ENCODE measurements around the gene GRIN2A. TPM values are rescaled to one million over a fixed set of nuclear protein-coding genes. Genes with fewer than 3 reads are reported as not detected.

Gene GRIN2A
- total and polyA plus RNA-seq, 3 donors from 2014 or later: 7.0 to 20.3 (median 10.4) TPM

DNA sequence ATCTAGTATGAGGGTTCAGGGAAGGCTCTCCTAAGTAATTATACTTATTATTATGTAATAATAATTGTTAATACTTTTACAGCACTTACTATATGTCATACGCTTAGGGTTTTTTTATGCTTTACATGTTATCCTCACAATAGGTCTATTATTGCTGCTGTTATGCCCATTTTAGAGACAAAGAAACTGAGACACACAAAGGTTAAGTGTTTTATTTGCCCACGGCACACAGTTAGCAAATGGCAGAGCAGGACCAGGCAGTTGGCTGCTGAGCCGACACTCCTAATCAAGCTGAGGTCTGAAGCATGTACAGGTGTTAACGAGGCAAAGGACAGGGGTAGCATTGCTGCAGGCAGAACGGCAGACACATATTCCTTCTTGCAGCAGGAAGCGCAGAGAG is 443.5 kb downstream of the GRIN2A start:
- H3K4me3 ChIP-seq: no peak overlapping the region
- H3K9me3 ChIP-seq: no peaks in the 10 kb centered on the region
- TF ChIP-seq, protein P1, sequence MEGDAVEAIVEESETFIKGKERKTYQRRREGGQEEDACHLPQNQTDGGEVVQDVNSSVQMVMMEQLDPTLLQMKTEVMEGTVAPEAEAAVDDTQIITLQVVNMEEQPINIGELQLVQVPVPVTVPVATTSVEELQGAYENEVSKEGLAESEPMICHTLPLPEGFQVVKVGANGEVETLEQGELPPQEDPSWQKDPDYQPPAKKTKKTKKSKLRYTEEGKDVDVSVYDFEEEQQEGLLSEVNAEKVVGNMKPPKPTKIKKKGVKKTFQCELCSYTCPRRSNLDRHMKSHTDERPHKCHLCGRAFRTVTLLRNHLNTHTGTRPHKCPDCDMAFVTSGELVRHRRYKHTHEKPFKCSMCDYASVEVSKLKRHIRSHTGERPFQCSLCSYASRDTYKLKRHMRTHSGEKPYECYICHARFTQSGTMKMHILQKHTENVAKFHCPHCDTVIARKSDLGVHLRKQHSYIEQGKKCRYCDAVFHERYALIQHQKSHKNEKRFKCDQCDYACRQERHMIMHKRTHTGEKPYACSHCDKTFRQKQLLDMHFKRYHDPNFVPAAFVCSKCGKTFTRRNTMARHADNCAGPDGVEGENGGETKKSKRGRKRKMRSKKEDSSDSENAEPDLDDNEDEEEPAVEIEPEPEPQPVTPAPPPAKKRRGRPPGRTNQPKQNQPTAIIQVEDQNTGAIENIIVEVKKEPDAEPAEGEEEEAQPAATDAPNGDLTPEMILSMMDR (IDR thresholded peaks at IDR 0.05): no peak
- no peak for TF ChIP-seq POLR2A (IDR thresholded peaks at IDR 0.05)
- H3K27ac ChIP-seq: no peak overlapping the region
- H3K4me1 ChIP-seq: no peaks in the 10 kb centered on the region
- no peaks in the 10 kb centered on the region for H3K36me3 ChIP-seq (ENCODE audit: low read depth, missing control alignments)
- WGBS, 2 donors: 89 to 90% methylated on average over 6 of the region's 6 CpGs
- intact Hi-C loops (cut with DNase I; ENCODE audit: low total_unique reads): no loop called here
- no peak for DNase-seq
- H3K27me3 ChIP-seq: no peaks in the 10 kb centered on the region

DNA sequence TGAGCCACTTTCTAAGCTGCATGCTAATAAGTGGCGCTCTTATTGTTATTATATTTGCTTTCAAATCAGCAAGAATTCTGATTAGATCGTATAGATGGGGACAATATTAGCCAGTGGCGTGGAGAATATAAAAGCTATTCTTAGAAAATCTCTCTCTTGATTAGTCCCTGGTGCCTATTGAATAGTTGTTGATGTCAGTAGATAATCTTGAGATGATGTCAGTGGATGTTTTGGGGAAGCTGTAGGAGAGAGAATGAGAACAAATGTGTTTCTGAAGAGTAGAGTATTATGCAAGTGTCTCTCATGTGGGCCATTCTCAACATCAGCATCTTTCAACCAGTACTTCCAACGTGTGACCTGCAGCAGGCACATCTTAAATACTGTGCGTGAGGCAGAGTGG is 445.7 kb downstream of the GRIN2A start:
- intact Hi-C loops (cut with DNase I; ENCODE audit: low total_unique reads): no loop called here
- H3K4me1 ChIP-seq: no peaks in the 10 kb centered on the region
- no peak for DNase-seq
- H3K27me3 ChIP-seq: no peaks in the 10 kb centered on the region
- WGBS, 2 donors: 81 to 89% methylated on average over 5 of the region's 5 CpGs
- H3K27ac ChIP-seq: no peak overlapping the region
- H3K9me3 ChIP-seq: no peaks in the 10 kb centered on the region
- H3K4me3 ChIP-seq: no peak overlapping the region
- TF ChIP-seq, protein P1 (IDR thresholded peaks at IDR 0.05): no peak
- no peaks in the 10 kb centered on the region for H3K36me3 ChIP-seq (ENCODE audit: low read depth, missing control alignments)

DNA sequence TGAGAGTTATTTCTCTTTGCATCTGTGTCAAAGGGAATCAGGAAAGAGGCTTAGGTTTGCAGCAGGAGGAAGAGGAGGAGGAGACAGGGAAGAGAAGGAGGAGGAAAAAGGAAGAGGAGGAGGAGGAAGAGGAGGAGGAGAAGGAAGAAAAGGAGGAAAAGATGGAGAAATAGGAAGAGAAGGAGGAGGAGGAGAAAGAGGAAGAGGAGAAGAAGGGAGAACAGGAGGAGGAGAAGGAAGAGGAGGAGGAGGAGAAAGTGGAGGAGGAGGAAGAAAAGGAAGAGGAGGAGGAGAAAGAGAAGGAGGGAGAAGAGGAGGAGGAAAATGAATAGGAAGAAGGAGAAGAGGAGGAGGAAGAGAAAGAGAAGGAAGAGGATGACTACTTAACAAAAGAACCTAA is 459.1 kb downstream of the GRIN2A start:
- no peaks in the 10 kb centered on the region for H3K4me1 ChIP-seq

DNA sequence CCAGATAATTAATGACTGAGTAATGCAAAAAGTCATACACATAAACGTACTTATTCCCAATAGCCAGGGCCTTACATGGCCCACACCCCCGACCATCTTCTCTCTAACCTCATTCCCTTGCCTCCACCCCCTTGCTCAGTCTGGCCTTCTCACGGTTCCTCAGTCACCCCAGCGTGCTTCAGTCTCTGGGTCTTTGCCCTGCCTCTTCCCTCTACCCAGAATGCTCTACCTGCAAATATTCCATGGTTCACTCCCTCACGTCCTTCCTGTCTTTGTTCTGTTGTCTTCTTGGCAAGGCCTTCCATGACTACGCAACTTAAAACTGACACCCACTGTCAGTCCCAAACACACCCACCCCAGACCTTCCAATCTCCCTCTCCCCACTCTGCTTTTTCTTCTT is 468.3 kb downstream of the GRIN2A start:
- H3K27me3 ChIP-seq: no peaks in the 10 kb centered on the region
- no peak overlapping the region for H3K4me3 ChIP-seq
- DNase-seq: no peak
- H3K4me1 ChIP-seq: no peaks in the 10 kb centered on the region
- TF ChIP-seq, protein P1 (IDR thresholded peaks at IDR 0.05): no peak
- no peak for TF ChIP-seq POLR2A (IDR thresholded peaks at IDR 0.05)
- no peaks in the 10 kb centered on the region for H3K9me3 ChIP-seq
- H3K27ac ChIP-seq: no peak overlapping the region
- intact Hi-C loops (cut with DNase I; ENCODE audit: low total_unique reads): no loop called here
- WGBS, 2 donors: 67 to 75% methylated on average over 6 of the region's 6 CpGs
- no peaks in the 10 kb centered on the region for H3K36me3 ChIP-seq (ENCODE audit: low read depth, missing control alignments)

More for the DNA sequence above, 459.1 kb downstream of the GRIN2A start:
- H3K27me3 ChIP-seq: no peaks in the 10 kb centered on the region
- intact Hi-C loops (cut with DNase I; ENCODE audit: low total_unique reads): no loop called here
- no peak for DNase-seq
- H3K9me3 ChIP-seq: no peaks in the 10 kb centered on the region
- H3K36me3 ChIP-seq (ENCODE audit: low read depth, missing control alignments): no peaks in the 10 kb centered on the region
- H3K4me3 ChIP-seq: no peak overlapping the region
- TF ChIP-seq POLR2A (IDR thresholded peaks at IDR 0.05): no peak
- TF ChIP-seq, protein P1 (IDR thresholded peaks at IDR 0.05): no peak
- H3K27ac ChIP-seq: no peak overlapping the region

DNA sequence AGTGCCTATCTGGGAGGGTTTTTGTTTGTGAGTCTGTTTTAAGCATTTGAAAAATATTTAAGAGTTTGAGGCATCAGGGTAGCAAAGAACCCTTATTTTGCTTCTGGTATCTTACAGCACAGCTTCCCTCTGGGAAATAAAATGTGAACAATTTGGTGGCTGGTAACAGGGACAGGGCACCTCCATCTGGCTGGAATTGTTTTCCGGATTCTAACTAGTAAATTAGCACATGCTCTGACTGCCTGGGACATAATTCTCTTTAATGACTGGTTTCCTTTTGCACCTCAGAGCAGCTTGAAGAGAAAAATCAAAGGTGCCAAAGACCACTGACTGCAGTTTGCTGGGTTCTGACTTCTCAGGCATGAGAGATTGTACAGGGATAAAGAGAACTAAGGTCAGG is 469.1 kb downstream of the GRIN2A start:
- H3K27me3 ChIP-seq: no peaks in the 10 kb centered on the region
- intact Hi-C loops (cut with DNase I; ENCODE audit: low total_unique reads): no loop called here
- no peaks in the 10 kb centered on the region for H3K36me3 ChIP-seq (ENCODE audit: low read depth, missing control alignments)
- H3K4me1 ChIP-seq: no peaks in the 10 kb centered on the region
- H3K4me3 ChIP-seq: no peak overlapping the region
- H3K9me3 ChIP-seq: no peaks in the 10 kb centered on the region
- TF ChIP-seq, protein P1 (IDR thresholded peaks at IDR 0.05): no peak
- TF ChIP-seq POLR2A (IDR thresholded peaks at IDR 0.05): no peak
- WGBS, 2 donors: 54 to 55% methylated on average over 1 of the region's 1 CpG
- DNase-seq: no peak
- no peak overlapping the region for H3K27ac ChIP-seq
